ENCODE results near the gene EEFSEC. TPM values are rescaled to one million over a fixed set of nuclear protein-coding genes. Genes with fewer than 3 reads are reported as not detected.
A peak's percentile ranks its signal among the peaks of the same experiment; 100 is the strongest.

The EEFSEC gene
- total and polyA plus RNA-seq, 11 donors = 17.5 to 48.0 (median 22.5) TPM

GRCh38 chr3:128381609-128382008 is 228.3 kb downstream of the EEFSEC start:
- intact Hi-C loops (cut with DNase I) = loop anchor here in 1 of 10 donors (2.0 kb wide), 1 partner anchor 13 kb away; no protein-coding TSS in a partner anchor
- peak overlapping the region in 9 of 12 donors; percentile 41 to 86 (median 67) for H3K27ac ChIP-seq
- H3K4me3 ChIP-seq = no peak overlapping the region
- no peaks in the 10 kb centered on the region for H3K9me3 ChIP-seq
- H3K4me1 ChIP-seq = peaks cover 0 to 76% (median 48%) of the 10 kb centered on the region in 12 donors
- ATAC-seq (no peak), DNase-seq (no peak)
- TF ChIP-seq CTCF (IDR thresholded peaks at IDR 0.05) = no peak
- no peaks in the 10 kb centered on the region for H3K27me3 ChIP-seq
- H3K36me3 ChIP-seq = no peaks in the 10 kb centered on the region
- WGBS, 4 donors = 69 to 75% (median 74%) methylated on average over 10 of the region's 10 CpGs

GRCh38 chr3:128382221-128382807 is 229.0 kb downstream of the EEFSEC start:
- peak overlapping the region in 11 of 12 donors; percentile 41 to 86 (median 67) for H3K27ac ChIP-seq
- intact Hi-C loops (cut with DNase I) = loop anchor here in 1 of 10 donors (2.0 kb wide), 1 partner anchor 14 kb away; no protein-coding TSS in a partner anchor
- TF ChIP-seq POLR2A (IDR thresholded peaks at IDR 0.05) = no peak
- no peak for TF ChIP-seq CTCF (IDR thresholded peaks at IDR 0.05)
- peak; percentile 29 to 61 (median 46) for ATAC-seq
- H3K27me3 ChIP-seq = no peaks in the 10 kb centered on the region
- H3K36me3 ChIP-seq = no peaks in the 10 kb centered on the region
- H3K9me3 ChIP-seq = no peaks in the 10 kb centered on the region
- H3K4me3 ChIP-seq = no peak overlapping the region
- peaks cover 0 to 74% (median 48%) of the 10 kb centered on the region in 12 donors for H3K4me1 ChIP-seq
- WGBS, 4 donors = 45 to 64% (median 60%) methylated on average over 7 to 14 of the region's 14 CpGs
- peak in 4 of 5 donors; percentile 42 to 74 (median 54) for DNase-seq

- intact Hi-C loops (cut with DNase I) = loop anchor here in 1 of 10 donors (2.0 kb wide), 1 partner anchor 15 kb away; no protein-coding TSS in a partner anchor
- WGBS, 4 donors = 58 to 70% (median 67%) methylated on average over 11 of the region's 11 CpGs
- H3K9me3 ChIP-seq = no peaks in the 10 kb centered on the region
- peak overlapping the region in 11 of 12 donors; percentile 33 to 86 (median 67) for H3K27ac ChIP-seq
- no peaks in the 10 kb centered on the region for H3K27me3 ChIP-seq
- peaks cover 0 to 62% (median 41%) of the 10 kb centered on the region in 12 donors for H3K4me1 ChIP-seq
- H3K36me3 ChIP-seq = no peaks in the 10 kb centered on the region
- H3K4me3 ChIP-seq = no peak overlapping the region
- peak; percentile 64 to 85 (median 82) for DNase-seq
- ATAC-seq = peak; percentile 18 to 68 (median 56)
- TF ChIP-seq POLR2A (IDR thresholded peaks at IDR 0.05) (no peak), CTCF (IDR thresholded peaks at IDR 0.05) (no peak)
Observed at GRCh38 chr3:128383316-128384235, 230.3 kb downstream of the EEFSEC start.
